Measurements from ENCODE around the gene C11orf21.
A peak's percentile ranks its signal among the peaks of the same experiment; 100 is the strongest.

DNA sequence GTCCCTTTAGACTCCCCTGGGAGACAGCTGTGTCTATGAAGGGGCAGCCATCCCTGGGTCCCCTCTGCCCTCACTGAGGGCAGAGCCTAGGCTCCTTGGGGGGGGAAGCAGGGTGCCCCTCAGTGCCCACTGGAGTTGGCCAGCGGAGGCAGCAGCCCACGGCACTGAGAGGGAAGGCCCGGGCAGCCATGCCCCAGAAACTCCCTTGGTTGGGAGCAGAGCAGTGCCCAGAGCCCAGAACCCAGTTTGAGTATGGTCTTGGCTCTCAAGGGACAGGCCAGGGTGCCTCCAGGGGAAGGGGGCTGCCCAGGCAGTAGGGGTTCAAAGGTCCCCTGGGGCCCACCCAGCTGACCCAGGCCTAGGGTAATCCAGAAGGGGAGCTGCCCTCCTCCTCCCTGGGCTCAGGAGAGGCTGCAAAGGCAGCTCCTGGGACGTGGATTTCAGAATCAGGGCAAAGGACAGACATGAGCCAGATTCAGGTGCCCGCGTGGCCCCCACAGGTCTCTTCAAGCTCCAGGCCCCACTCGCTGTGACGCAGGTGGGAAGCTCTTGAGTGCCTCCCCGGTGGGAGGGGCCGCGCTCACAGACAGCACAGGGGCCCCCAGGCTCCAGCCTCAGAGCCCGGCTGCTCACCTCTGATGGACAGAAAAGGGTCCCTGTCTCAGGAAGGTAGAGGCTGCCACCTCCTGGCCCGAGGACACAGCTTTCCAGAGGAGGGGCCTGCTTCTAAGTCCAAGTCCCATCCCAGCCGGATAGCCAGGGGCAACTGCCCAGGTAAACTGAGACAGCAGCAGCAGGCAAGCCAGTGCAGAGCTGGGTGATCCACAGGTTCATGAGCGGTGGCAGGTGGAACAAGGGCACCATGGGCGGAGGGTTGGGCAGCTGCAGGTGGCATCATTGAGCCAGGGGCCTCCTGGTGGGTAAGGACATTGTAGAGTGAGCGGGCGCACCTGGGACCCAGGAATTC is 2.6 kb downstream of the C11orf21 start:
- TF ChIP-seq ZFP36 (IDR thresholded peaks at IDR 0.05; ENCODE audit: low read depth, low read length, partially characterized antibody) (no peak), ARNT (IDR thresholded peaks at IDR 0.05) (no peak), TAF1 (IDR thresholded peaks at IDR 0.05; ENCODE audit: control insufficient read depth, extremely low read depth, insufficient read depth, low read length, severe bottlenecking) (no peak), HNRNPH1 (optimal IDR thresholded peaks at IDR 0.05; ENCODE audit: low read depth, low read length) (no peak), ZFX (CRISPR knock-in tag; IDR thresholded peaks at IDR 0.05) (no peak), ZNF274 (IDR thresholded peaks at IDR 0.05; ENCODE audit: borderline replicate concordance, low read depth, low read length) (no peak)
- TF ChIP-seq, protein P1, sequence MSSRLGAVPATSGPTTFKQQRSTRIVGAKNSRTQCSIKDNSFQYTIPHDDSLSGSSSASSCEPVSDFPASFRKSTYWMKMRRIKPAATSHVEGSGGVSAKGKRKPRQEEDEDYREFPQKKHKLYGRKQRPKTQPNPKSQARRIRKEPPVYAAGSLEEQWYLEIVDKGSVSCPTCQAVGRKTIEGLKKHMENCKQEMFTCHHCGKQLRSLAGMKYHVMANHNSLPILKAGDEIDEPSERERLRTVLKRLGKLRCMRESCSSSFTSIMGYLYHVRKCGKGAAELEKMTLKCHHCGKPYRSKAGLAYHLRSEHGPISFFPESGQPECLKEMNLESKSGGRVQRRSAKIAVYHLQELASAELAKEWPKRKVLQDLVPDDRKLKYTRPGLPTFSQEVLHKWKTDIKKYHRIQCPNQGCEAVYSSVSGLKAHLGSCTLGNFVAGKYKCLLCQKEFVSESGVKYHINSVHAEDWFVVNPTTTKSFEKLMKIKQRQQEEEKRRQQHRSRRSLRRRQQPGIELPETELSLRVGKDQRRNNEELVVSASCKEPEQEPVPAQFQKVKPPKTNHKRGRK (tag; IDR thresholded peaks at IDR 0.05) = no peak
- TF ChIP-seq, protein P2, sequence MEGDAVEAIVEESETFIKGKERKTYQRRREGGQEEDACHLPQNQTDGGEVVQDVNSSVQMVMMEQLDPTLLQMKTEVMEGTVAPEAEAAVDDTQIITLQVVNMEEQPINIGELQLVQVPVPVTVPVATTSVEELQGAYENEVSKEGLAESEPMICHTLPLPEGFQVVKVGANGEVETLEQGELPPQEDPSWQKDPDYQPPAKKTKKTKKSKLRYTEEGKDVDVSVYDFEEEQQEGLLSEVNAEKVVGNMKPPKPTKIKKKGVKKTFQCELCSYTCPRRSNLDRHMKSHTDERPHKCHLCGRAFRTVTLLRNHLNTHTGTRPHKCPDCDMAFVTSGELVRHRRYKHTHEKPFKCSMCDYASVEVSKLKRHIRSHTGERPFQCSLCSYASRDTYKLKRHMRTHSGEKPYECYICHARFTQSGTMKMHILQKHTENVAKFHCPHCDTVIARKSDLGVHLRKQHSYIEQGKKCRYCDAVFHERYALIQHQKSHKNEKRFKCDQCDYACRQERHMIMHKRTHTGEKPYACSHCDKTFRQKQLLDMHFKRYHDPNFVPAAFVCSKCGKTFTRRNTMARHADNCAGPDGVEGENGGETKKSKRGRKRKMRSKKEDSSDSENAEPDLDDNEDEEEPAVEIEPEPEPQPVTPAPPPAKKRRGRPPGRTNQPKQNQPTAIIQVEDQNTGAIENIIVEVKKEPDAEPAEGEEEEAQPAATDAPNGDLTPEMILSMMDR (IDR thresholded peaks at IDR 0.05 in 2 of 3, conservative IDR thresholded peaks at IDR 0.05 in 1 of 3; ENCODE audit: insufficient read depth in 2 of 3, low read depth in 1 of 3, low read length in 3 of 3) = peak; percentile 61 to 69 (median 68)

Measured in K562 (cell line).